ENCODE results near the gene JPH3.

JPH3 gene

DNA sequence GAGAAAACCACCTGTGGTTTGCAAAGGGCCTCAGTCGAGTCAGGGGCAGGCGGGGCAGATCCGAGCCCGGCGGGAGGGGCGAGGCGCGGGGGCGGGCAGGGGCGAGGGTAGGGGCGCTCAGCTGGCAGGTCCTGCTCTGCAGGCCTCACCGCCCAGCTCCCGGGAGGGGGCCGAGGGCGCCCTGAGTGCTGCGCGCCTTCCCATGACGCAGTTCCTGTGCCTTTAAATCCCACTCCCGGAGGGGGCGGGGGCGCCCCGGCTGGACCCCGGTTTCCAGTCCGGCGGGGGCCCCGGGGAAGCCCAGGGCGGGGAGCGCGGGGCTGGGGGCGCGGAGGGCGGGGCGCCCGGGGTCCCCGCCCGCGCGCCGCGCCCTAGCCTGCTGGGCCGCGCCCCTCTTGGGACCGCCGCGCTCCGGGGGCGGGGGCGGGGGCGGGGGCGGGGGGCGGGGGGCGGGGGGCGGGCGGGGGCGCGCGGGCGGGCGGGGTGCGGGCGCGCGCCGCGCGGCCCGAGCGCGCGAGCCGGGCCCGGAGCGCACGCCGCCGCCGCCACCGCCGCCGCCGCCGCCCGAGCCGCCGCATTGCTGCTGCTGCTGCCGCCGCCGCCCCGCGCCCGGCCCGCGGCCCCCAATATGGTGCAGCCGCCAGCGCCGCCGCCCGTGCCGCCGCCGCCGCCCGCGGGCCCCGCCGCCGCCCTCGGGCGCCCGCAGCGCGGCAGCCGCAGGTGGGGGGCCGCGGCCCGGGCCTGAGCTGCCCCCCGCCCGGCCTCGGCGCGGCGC is at the start of gene JPH3:
TSS of gene JPH3 (plus strand) at position 508 of the 775 bp plus-strand sequence. CDS start 639 bp downstream, outside the sequence.
- Histone ChIP-seq H3K4me1 (ENCODE audit: insufficient read depth, insufficient read length) (peaks cover 13% of the 10 kb centered on the region), H3K9ac (ENCODE audit: insufficient read length, low read depth) (peak within 1 kb of the TSS; percentile 92), H3K9me3 (ENCODE audit: insufficient read depth, low read length) (no peaks in the 10 kb centered on the region), H3K4me3 (ENCODE audit: insufficient read length, low read depth) (peak within 1 kb of the TSS; percentile 79), H3K27me3 (ENCODE audit: insufficient read depth, insufficient read length) (peaks cover 37% of the 10 kb centered on the region), H3K36me3 (ENCODE audit: insufficient read depth, insufficient read length, low read length) (no peaks in the 10 kb centered on the region)
- TF ChIP-seq SUZ12 (IDR thresholded peaks at IDR 0.05; ENCODE audit: extremely low read depth, insufficient read depth, insufficient read length) (no peak), YY1 (IDR thresholded peaks at IDR 0.05; ENCODE audit: insufficient read depth, insufficient read length) (no peak), ZNF274 (IDR thresholded peaks at IDR 0.05; ENCODE audit: low read depth, low read length) (no peak)
- no peak for DNase-seq (ENCODE audit: low read depth, low spot score)

- Histone ChIP-seq H3K4me1 (ENCODE audit: insufficient read depth, insufficient read length) (peaks cover 13% of the 10 kb centered on the region), H3K36me3 (ENCODE audit: insufficient read depth, insufficient read length, low read length) (no peaks in the 10 kb centered on the region), H3K4me3 (ENCODE audit: insufficient read length, low read depth) (no peak overlapping the region), H3K27me3 (ENCODE audit: insufficient read depth, insufficient read length) (peaks cover 5% of the 10 kb centered on the region), H3K9me3 (ENCODE audit: insufficient read depth, low read length) (no peaks in the 10 kb centered on the region), H3K9ac (ENCODE audit: insufficient read length, low read depth) (no peak overlapping the region)
- DNase-seq (ENCODE audit: low read depth, low spot score): no peak
- TF ChIP-seq SUZ12 (IDR thresholded peaks at IDR 0.05; ENCODE audit: extremely low read depth, insufficient read depth, insufficient read length) (no peak), YY1 (IDR thresholded peaks at IDR 0.05; ENCODE audit: insufficient read depth, insufficient read length) (no peak), ZNF274 (IDR thresholded peaks at IDR 0.05; ENCODE audit: low read depth, low read length) (no peak)
Measured at GRCh38 chr16:87552772-87553573, 49.3 kb upstream of the JPH3 start.

- no peak for TF ChIP-seq SUZ12 (IDR thresholded peaks at IDR 0.05; ENCODE audit: extremely low read depth, insufficient read depth, insufficient read length)
- no peak for TF ChIP-seq YY1 (IDR thresholded peaks at IDR 0.05; ENCODE audit: insufficient read depth, insufficient read length)
- no peak for TF ChIP-seq ZNF274 (IDR thresholded peaks at IDR 0.05; ENCODE audit: low read depth, low read length)
- Histone ChIP-seq H3K9me3 (ENCODE audit: insufficient read depth, low read length) (no peaks in the 10 kb centered on the region; the same call in 1 of the 2 replicates), H3K27me3 (ENCODE audit: insufficient read depth, insufficient read length) (peaks cover 2% of the 10 kb centered on the region), H3K9ac (ENCODE audit: insufficient read length, low read depth) (no peak overlapping the region), H3K4me1 (ENCODE audit: insufficient read depth, insufficient read length) (peaks cover 11% of the 10 kb centered on the region), H3K36me3 (ENCODE audit: insufficient read depth, insufficient read length, low read length) (no peaks in the 10 kb centered on the region), H3K4me3 (ENCODE audit: insufficient read length, low read depth) (no peak overlapping the region)
- DNase-seq (ENCODE audit: low read depth, low spot score): no peak
Measured at GRCh38 chr16:87554754-87555427, 47.4 kb upstream of the JPH3 start.

- peaks cover 10% of the 10 kb centered on the region for H3K4me1 ChIP-seq (ENCODE audit: insufficient read depth, insufficient read length)
- H3K36me3 ChIP-seq (ENCODE audit: insufficient read depth, insufficient read length, low read length): no peaks in the 10 kb centered on the region
- TF ChIP-seq SUZ12 (IDR thresholded peaks at IDR 0.05; ENCODE audit: extremely low read depth, insufficient read depth, insufficient read length): no peak
- no peak for TF ChIP-seq YY1 (IDR thresholded peaks at IDR 0.05; ENCODE audit: insufficient read depth, insufficient read length)
- TF ChIP-seq ZNF274 (IDR thresholded peaks at IDR 0.05; ENCODE audit: low read depth, low read length): no peak
- H3K27me3 ChIP-seq (ENCODE audit: insufficient read depth, insufficient read length): no peaks in the 10 kb centered on the region
- H3K4me3 ChIP-seq (ENCODE audit: insufficient read length, low read depth): no peak overlapping the region
- peaks cover 7% of the 10 kb centered on the region; the same call in 1 of the 2 replicates for H3K9me3 ChIP-seq (ENCODE audit: insufficient read depth, low read length)
- DNase-seq (ENCODE audit: low read depth, low spot score): no peak
- no peak overlapping the region for H3K9ac ChIP-seq (ENCODE audit: insufficient read length, low read depth)
Measured at GRCh38 chr16:87555647-87556046, 46.7 kb upstream of the JPH3 start.

GRCh38 chr16:87556941-87557459 is 45.3 kb upstream of the JPH3 start:
- no peak for TF ChIP-seq SUZ12 (IDR thresholded peaks at IDR 0.05; ENCODE audit: extremely low read depth, insufficient read depth, insufficient read length)
- TF ChIP-seq ZNF274 (IDR thresholded peaks at IDR 0.05; ENCODE audit: low read depth, low read length): no peak
- no peak for TF ChIP-seq YY1 (IDR thresholded peaks at IDR 0.05; ENCODE audit: insufficient read depth, insufficient read length)
- no peak for DNase-seq (ENCODE audit: low read depth, low spot score)

GRCh38 chr16:87558682-87559081 is 43.6 kb upstream of the JPH3 start:
- Histone ChIP-seq H3K4me3 (ENCODE audit: insufficient read length, low read depth) (no peak overlapping the region), H3K4me1 (ENCODE audit: insufficient read depth, insufficient read length) (peaks cover 13% of the 10 kb centered on the region), H3K9ac (ENCODE audit: insufficient read length, low read depth) (no peak overlapping the region), H3K9me3 (ENCODE audit: insufficient read depth, low read length) (peaks cover 9% of the 10 kb centered on the region; the same call in 1 of the 2 replicates), H3K36me3 (ENCODE audit: insufficient read depth, insufficient read length, low read length) (no peaks in the 10 kb centered on the region), H3K27me3 (ENCODE audit: insufficient read depth, insufficient read length) (no peaks in the 10 kb centered on the region)
- no peak for DNase-seq (ENCODE audit: low read depth, low spot score)
- TF ChIP-seq YY1 (IDR thresholded peaks at IDR 0.05; ENCODE audit: insufficient read depth, insufficient read length) (no peak), SUZ12 (IDR thresholded peaks at IDR 0.05; ENCODE audit: extremely low read depth, insufficient read depth, insufficient read length) (no peak), ZNF274 (IDR thresholded peaks at IDR 0.05; ENCODE audit: low read depth, low read length) (no peak)

More at GRCh38 chr16:87556941-87557459, 45.3 kb upstream of the JPH3 start:
- no peaks in the 10 kb centered on the region for H3K27me3 ChIP-seq (ENCODE audit: insufficient read depth, insufficient read length)
- H3K36me3 ChIP-seq (ENCODE audit: insufficient read depth, insufficient read length, low read length): no peaks in the 10 kb centered on the region
- H3K4me1 ChIP-seq (ENCODE audit: insufficient read depth, insufficient read length): peaks cover 13% of the 10 kb centered on the region
- no peak overlapping the region for H3K4me3 ChIP-seq (ENCODE audit: insufficient read length, low read depth)
- peaks cover 9% of the 10 kb centered on the region; the same call in 1 of the 2 replicates for H3K9me3 ChIP-seq (ENCODE audit: insufficient read depth, low read length)
- peak overlapping the region; percentile 47 for H3K9ac ChIP-seq (ENCODE audit: insufficient read length, low read depth)
